Measurements from ENCODE around the gene PTPRK.

- TF ChIP-seq CTCF (IDR thresholded peaks at IDR 0.05) (no peak), ZFX (IDR thresholded peaks at IDR 0.05; ENCODE audit: borderline replicate concordance) (no peak)
Observed at GRCh38 chr6:128333581-128334223, 186.7 kb downstream of the PTPRK start.

Measured in 22Rv1 (cell line).